ENCODE measurements around the gene ZNF594. TPM values are rescaled to one million over a fixed set of nuclear protein-coding genes. Genes with fewer than 3 reads are reported as not detected.
"Not testable (repeated sequence)": the region's sequence is repeated elsewhere in the genome, so short reads cannot be mapped to it uniquely, and the experiment has no call there.

The ZNF594 gene
- polyA plus RNA-seq (2012; ENCODE audit: insufficient read depth, insufficient read length, low read depth): 2.5 TPM

GRCh38 chr17:5191541-5192417 is at the start of gene ZNF594:
Gene ZNF594 (minus strand): TSS chr17:5191868. CDS start chr17:5184256, 7,612 bp downstream.
- Histone ChIP-seq H3K4me1 (no peaks in the 10 kb centered on the region), H3K36me3 (no peaks in the 10 kb centered on the region; the same call in 1 of the 2 replicates), H3K4me3 (ENCODE audit: low read depth, low read length) (peak within 1 kb of the TSS; percentile 79), H3K9me3 (no peaks in the 10 kb centered on the region), H3K27me3 (no peaks in the 10 kb centered on the region)
- peak; percentile 94 for DNase-seq
- peak; percentile 54 for TF ChIP-seq CTCF (IDR thresholded peaks at IDR 0.05; ENCODE audit: low read depth, low read length)

GRCh38 chr17:5239769-5240168 is 48.1 kb upstream of the ZNF594 start:
- H3K27me3 ChIP-seq; DNase-seq; H3K9me3 ChIP-seq; H3K4me1 ChIP-seq; H3K36me3 ChIP-seq; H3K4me3 ChIP-seq (ENCODE audit: low read depth, low read length): not testable (repeated sequence)

DNA sequence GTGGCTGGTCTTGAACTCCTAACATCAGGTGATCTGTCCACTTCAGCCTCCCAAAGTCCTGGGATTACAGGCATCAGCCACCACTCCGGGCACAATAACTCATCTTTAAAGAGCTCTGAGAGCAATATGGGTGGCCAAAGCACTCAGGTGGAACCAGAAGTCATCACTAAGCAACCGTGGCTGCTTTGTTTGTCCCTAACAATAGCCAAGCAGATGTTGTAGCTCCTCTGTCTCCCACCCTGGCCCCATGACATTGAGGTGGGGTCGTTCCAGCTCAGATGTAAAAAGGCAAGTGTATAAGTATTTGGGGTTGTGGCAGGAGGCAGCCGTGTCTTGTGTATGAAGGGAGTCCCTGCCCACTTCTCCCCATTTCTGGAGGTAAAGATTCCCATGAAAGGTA is 46.7 kb upstream of the ZNF594 start:
- H3K4me3 ChIP-seq (ENCODE audit: low read depth, low read length): no peak overlapping the region
- no peaks in the 10 kb centered on the region for H3K4me1 ChIP-seq

DNA sequence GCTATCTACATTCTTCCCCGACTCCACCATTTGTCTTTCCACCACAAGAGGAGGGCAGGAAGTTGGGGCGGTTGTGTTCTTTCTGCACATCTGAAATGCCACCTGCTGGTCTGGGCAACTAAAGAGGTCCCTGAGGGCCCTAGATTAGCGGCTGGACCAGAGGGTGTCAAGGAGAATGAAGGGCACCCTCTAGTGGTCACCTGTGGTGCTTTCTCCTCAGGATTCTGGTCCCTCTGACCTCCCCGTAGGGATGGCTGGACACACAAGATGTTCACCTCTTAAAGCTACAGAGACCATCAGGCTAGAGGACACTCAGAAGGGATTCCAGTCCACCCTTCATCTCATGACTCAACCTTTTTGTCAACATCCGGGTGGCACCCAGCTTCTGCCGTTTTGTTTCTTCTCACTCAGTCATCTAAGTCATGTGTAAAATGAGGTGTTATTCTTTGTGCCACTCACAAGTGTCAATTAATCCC is 45.9 kb upstream of the ZNF594 start:
- H3K27me3 ChIP-seq: no peaks in the 10 kb centered on the region
- peak; percentile 68 for TF ChIP-seq CTCF (IDR thresholded peaks at IDR 0.05; ENCODE audit: low read depth, low read length)
- H3K36me3 ChIP-seq: no peaks in the 10 kb centered on the region
- DNase-seq: peak; percentile 48
- no peaks in the 10 kb centered on the region for H3K4me1 ChIP-seq
- H3K4me3 ChIP-seq (ENCODE audit: low read depth, low read length): no peak overlapping the region
- no peaks in the 10 kb centered on the region for H3K9me3 ChIP-seq

More for the DNA sequence above, 46.7 kb upstream of the ZNF594 start:
- no peaks in the 10 kb centered on the region for H3K36me3 ChIP-seq
- DNase-seq: no peak
- no peaks in the 10 kb centered on the region for H3K27me3 ChIP-seq
- H3K9me3 ChIP-seq: no peaks in the 10 kb centered on the region
- TF ChIP-seq CTCF (IDR thresholded peaks at IDR 0.05; ENCODE audit: low read depth, low read length): no peak

GRCh38 chr17:5236938-5237540 is 45.4 kb upstream of the ZNF594 start:
- H3K27me3 ChIP-seq: no peaks in the 10 kb centered on the region
- H3K36me3 ChIP-seq: no peaks in the 10 kb centered on the region
- H3K4me1 ChIP-seq: no peaks in the 10 kb centered on the region
- no peaks in the 10 kb centered on the region for H3K9me3 ChIP-seq
- no peak for DNase-seq
- no peak for TF ChIP-seq CTCF (IDR thresholded peaks at IDR 0.05; ENCODE audit: low read depth, low read length)
- H3K4me3 ChIP-seq (ENCODE audit: low read depth, low read length): no peak overlapping the region

- no peak within 1 kb of the TSS for H3K4me3 ChIP-seq (ENCODE audit: low read depth, low read length)
- H3K4me1 ChIP-seq: no peaks in the 10 kb centered on the region
- H3K9me3 ChIP-seq: no peaks in the 10 kb centered on the region
- no peak for DNase-seq
- no peak for TF ChIP-seq CTCF (IDR thresholded peaks at IDR 0.05; ENCODE audit: low read depth, low read length)
- H3K36me3 ChIP-seq: no peaks in the 10 kb centered on the region
- no peaks in the 10 kb centered on the region for H3K27me3 ChIP-seq
Observed at GRCh38 chr17:5234645-5235576, 43.2 kb upstream of the ZNF594 start, which contains the start of gene SCIMP. Gene SCIMP (minus strand): TSS chr17:5234860. CDS start chr17:5234755, 105 bp downstream.

DNA sequence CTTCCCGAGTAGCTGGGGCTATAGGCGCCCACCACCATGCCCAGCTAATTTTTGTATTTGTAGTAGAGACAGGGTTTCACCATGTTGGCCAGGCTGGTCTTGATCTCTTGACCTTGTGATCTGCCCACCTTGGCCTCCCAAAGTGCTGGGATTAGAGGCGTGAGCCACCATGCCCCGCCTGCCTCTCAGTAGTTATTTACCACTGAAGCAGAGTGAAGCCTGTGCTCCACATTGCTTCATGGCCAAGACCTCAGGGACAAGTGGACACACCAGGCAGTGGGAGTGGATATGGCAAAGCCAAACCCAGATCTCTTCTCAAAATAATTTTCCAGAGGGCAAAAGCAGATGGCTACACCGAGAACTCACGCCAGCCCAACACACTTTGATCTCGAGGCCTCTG is 41.8 kb upstream of the ZNF594 start:
- H3K4me1 ChIP-seq; H3K4me3 ChIP-seq (ENCODE audit: low read depth, low read length); H3K27me3 ChIP-seq; H3K9me3 ChIP-seq; H3K36me3 ChIP-seq; DNase-seq: not testable (repeated sequence)
